H1 (cell line): ENCODE measurements around the gene NAPA. TPM values are rescaled to one million over a fixed set of nuclear protein-coding genes. Genes with fewer than 3 reads are reported as not detected.
A peak's percentile ranks its signal among the peaks of the same experiment; 100 is the strongest.

Experiments used
- CTCF ChIA-PET: fragments of 300-600 bp; sonication (Branson Sonifier 250); formaldehyde crosslinking; loops from one replicate; lab custom pipeline; 2021; ENCODE audit not compliant: partially characterized antibody; lab: Charles Lee
- POLR2A ChIA-PET: fragments of 300-600 bp; sonication (Branson Sonifier 250); formaldehyde crosslinking; loops from one replicate; lab custom pipeline; 2021; ENCODE audit warnings: inconsistent platforms; ENCODE audit not compliant: partially characterized antibody; lab: Charles Lee
- DNase-seq, 2 experiments: peaks; one replicate each; pipeline versions ENCODE4 v3.0.0 to v3.0.0-alpha.2; 2010 to 2022; ENCODE audit warnings: low spot score in 2 of 2, low read depth in 1 of 2, mixed read lengths in 1 of 2
- FAIRE-seq: peaks from 2 replicates; lab custom pipeline; 2011; peaks lifted over from hg19 to GRCh38; lab: Jason Lieb, UNC
- H2AFZ ChIP-seq: 2 replicates; pipeline ENCODE4 v1.8.1; 2012; ENCODE audit warnings: low read length, inconsistent platforms
- H2AK5ac ChIP-seq: 2 replicates; pipeline ENCODE4 v1.6.1; 2013; ENCODE audit warnings: low read depth, low read length
- H2BK120ac ChIP-seq: replicated peaks from 2 replicates; pipeline ENCODE3; 2013; ENCODE audit warnings: low read depth, low read length, inconsistent platforms
- H2BK12ac ChIP-seq: 2 replicates; pipeline ENCODE4 v1.6.1; 2013; ENCODE audit warnings: low read depth, low read length
- H2BK15ac ChIP-seq: 2 replicates; pipeline ENCODE4 v1.6.1; 2013; ENCODE audit warnings: low read length
- H2BK20ac ChIP-seq: 2 replicates; pipeline ENCODE4 v1.6.1; 2013; ENCODE audit warnings: low read length
- H2BK5ac ChIP-seq: 2 replicates; pipeline ENCODE4 v1.6.1; 2013; ENCODE audit warnings: low read depth, low read length
- H3K14ac ChIP-seq: 2 replicates; pipeline ENCODE4 v1.6.1; 2013; ENCODE audit warnings: inconsistent platforms; ENCODE audit not compliant: insufficient read length
- H3K18ac ChIP-seq: 2 replicates; pipeline ENCODE4 v1.6.1; 2013; ENCODE audit warnings: low read length; ENCODE audit errors: extremely low read depth
- H3K23ac ChIP-seq: 2 replicates; pipeline ENCODE4 v1.6.1; 2013; ENCODE audit warnings: inconsistent platforms; ENCODE audit not compliant: insufficient read length
- H3K23me2 ChIP-seq: 2 replicates; pipeline ENCODE4 v1.6.1; 2013; ENCODE audit warnings: low read depth, low read length
- H3K27ac ChIP-seq: 2 replicates; pipeline ENCODE4 v1.6.1; 2011; ENCODE audit warnings: low read depth, low read length, inconsistent platforms
- H3K27me3 ChIP-seq, 4 experiments: replicated peaks in 1 of 4; 1 replicate in 1 of 4; 2 replicates in 3 of 4; pipeline versions ENCODE4 v1.6.1 to v1.8.1; 2011 to 2013; ENCODE audit warnings: low read length in 3 of 4, mild to moderate bottlenecking in 3 of 4, inconsistent platforms in 2 of 4, mixed read lengths in 2 of 4, moderate library complexity in 1 of 4; ENCODE audit not compliant: control insufficient read depth in 3 of 4, insufficient read depth in 3 of 4; ENCODE audit errors: extremely low read depth in 1 of 4
- H3K36me3 ChIP-seq, 4 experiments: 2 replicates each; pipeline versions ENCODE4 v1.6.1 to v1.8.1; 2011 to 2013; ENCODE audit warnings: mild to moderate bottlenecking in 4 of 4, low read length in 3 of 4, moderate library complexity in 2 of 4, control low read depth in 1 of 4, inconsistent platforms in 1 of 4; ENCODE audit not compliant: insufficient read depth in 4 of 4, control insufficient read depth in 2 of 4
- H3K4ac ChIP-seq: replicated peaks from 2 replicates; pipeline ENCODE3; 2013; ENCODE audit warnings: low read length, low read depth, mixed read lengths, inconsistent platforms; ENCODE audit not compliant: insufficient read length
- H3K4me1 ChIP-seq, 4 experiments: replicated peaks in 1 of 4; 1 replicate in 1 of 4; 2 replicates in 3 of 4; pipeline versions ENCODE4 v1.6.1 to v1.8.1; 2011 to 2013; ENCODE audit warnings: low read length in 3 of 4, inconsistent platforms in 2 of 4, mixed read lengths in 1 of 4; ENCODE audit not compliant: insufficient read depth in 4 of 4, control insufficient read depth in 3 of 4
- H3K4me2 ChIP-seq, 2 experiments: 2 replicates each; pipeline versions ENCODE4 v1.6.1 to v1.8.1; 2011 to 2013; ENCODE audit warnings: low read depth in 2 of 2, low read length in 2 of 2, control low read depth in 1 of 2, inconsistent platforms in 1 of 2, mild to moderate bottlenecking in 1 of 2; ENCODE audit not compliant: insufficient read depth in 1 of 2
- H3K4me3 ChIP-seq, 4 experiments: fragments of 200-600, 300-600 bp in 1 of 4; sonication (generic), shearing (Covaris generic), sonication (Bioruptor Twin) in 1 of 4; 2 replicates each; pipeline versions ENCODE4 v1.5.1 to v1.8.1; 2011 to 2016; ENCODE audit warnings: low read length in 4 of 4, low read depth in 3 of 4, control low read depth in 2 of 4, inconsistent platforms in 2 of 4, mild to moderate bottlenecking in 2 of 4, mixed read lengths in 1 of 4, moderate library complexity in 1 of 4; ENCODE audit not compliant: insufficient read depth in 2 of 4; ENCODE audit errors: extremely low read depth in 1 of 4
- H3K56ac ChIP-seq: replicated peaks from 2 replicates; pipeline ENCODE3; 2013; ENCODE audit warnings: low read depth, mild to moderate bottlenecking, mixed read lengths, low read length, inconsistent platforms; ENCODE audit not compliant: insufficient read length
- H3K79me1 ChIP-seq: 2 replicates; pipeline ENCODE4 v1.6.1; 2013; ENCODE audit warnings: low read depth, low read length, control low read depth
- H3K79me2 ChIP-seq, 2 experiments: 2 replicates each; pipeline versions ENCODE4 v1.6.1 to v1.8.1; 2012 to 2013; ENCODE audit warnings: low read length in 2 of 2, mild to moderate bottlenecking in 2 of 2, inconsistent platforms in 1 of 2; ENCODE audit not compliant: insufficient read depth in 2 of 2, control insufficient read depth in 1 of 2
- H3K9ac ChIP-seq, 4 experiments: replicated peaks in 1 of 4; 1 replicate in 1 of 4; 2 replicates in 3 of 4; pipeline versions ENCODE4 v1.6.1 to v1.8.1; 2011 to 2013; ENCODE audit warnings: low read depth in 3 of 4, low read length in 3 of 4, control low read depth in 2 of 4, mild to moderate bottlenecking in 2 of 4, moderate library complexity in 2 of 4, inconsistent platforms in 1 of 4; ENCODE audit errors: extremely low read depth in 1 of 4
- H3K9me3 ChIP-seq, 2 experiments: 2 replicates each; pipeline versions ENCODE4 v1.6.1 to v1.8.1; 2012 to 2013; ENCODE audit warnings: mild to moderate bottlenecking in 2 of 2, moderate library complexity in 2 of 2, control low read depth in 1 of 2, inconsistent platforms in 1 of 2, low read depth in 1 of 2, low read length in 1 of 2, mixed read lengths in 1 of 2; ENCODE audit not compliant: insufficient read depth in 2 of 2
- H4K20me1 ChIP-seq, 2 experiments: replicated peaks in 1 of 2; 2 replicates each; pipeline versions ENCODE3 to v1.8.1; 2011 to 2013; ENCODE audit warnings: inconsistent platforms in 2 of 2, low read length in 2 of 2, mild to moderate bottlenecking in 1 of 2; ENCODE audit not compliant: insufficient read depth in 2 of 2, control insufficient read depth in 1 of 2
- H4K5ac ChIP-seq: 2 replicates; pipeline ENCODE4 v1.6.1; 2013; ENCODE audit warnings: low read length, low read depth, mixed read lengths, inconsistent platforms; ENCODE audit not compliant: insufficient read length
- H4K8ac ChIP-seq: 2 replicates; pipeline ENCODE4 v1.8.0; 2013; ENCODE audit warnings: mild to moderate bottlenecking, moderate library complexity, low read length, inconsistent platforms; ENCODE audit not compliant: insufficient read depth; ENCODE audit errors: extremely low read depth
- H4K91ac ChIP-seq: replicated peaks from 2 replicates; pipeline ENCODE3; 2013; ENCODE audit warnings: low read length, mixed read lengths, inconsistent platforms; ENCODE audit not compliant: insufficient read length
- KDM1A ChIP-seq: fragments of 200-600, 300-600 bp; sonication (generic); IDR thresholded peaks from 2 replicates; pipeline ENCODE4 v1.7.1; 2016; ENCODE audit warnings: mild to moderate bottlenecking, low read length, borderline replicate concordance
- RXRA ChIP-seq: IDR thresholded peaks from 2 replicates; pipeline ENCODE4 v1.6.1; 2011; ENCODE audit warnings: low read depth, mild to moderate bottlenecking, low read length, moderate library complexity; ENCODE audit not compliant: insufficient read depth
- TCF12 ChIP-seq: IDR thresholded peaks from 2 replicates; pipeline ENCODE4 v1.6.1; 2011; ENCODE audit warnings: low read depth, mild to moderate bottlenecking, low read length
- WGBS, 2 experiments: shearing (Covaris generic) in 1 of 2; methylation state at CpG; one replicate each; pipeline versions ENCODE4 v1.1.6 to v1.1.7; 2013 to 2015; ENCODE audit warnings: low lambda C conversion rate in 2 of 2, mixed read lengths in 2 of 2, inconsistent platforms in 1 of 2, low coverage in 1 of 2, missing lambda C conversion rate in 1 of 2; ENCODE audit not compliant: insufficient replicate concordance in 2 of 2, insufficient coverage in 1 of 2, insufficient read length in 1 of 2; ENCODE audit errors: extremely low coverage in 1 of 2, missing lambda C conversion rate in 1 of 2; 5-methylcytosine and 5-hydroxymethylcytosine counted together
- polyA plus RNA-seq, 7 experiments: library from polyadenylated mRNA; depleted of rRNA in 3 of 7; stranded (reverse) in 5 of 7; unstranded in 2 of 7; fragments of >200 nt in 5 of 7; fragments of 200-250 nt in 2 of 7; gene quantifications; 1 replicate in 5 of 7; 2 replicates in 1 of 7; 4 replicates in 1 of 7; pipeline versions ENCODE4 v1.2.1 to v1.2.3, GENCODE V29; 2011 to 2013; ENCODE audit warnings: missing spikeins in 2 of 7, mixed read lengths in 2 of 7
- total RNA-seq: library from RNA; stranded (reverse); fragmentation: NEBNext Ultra II Directional; extraction: Animal tissue kit (Norgen Biotek cat#: 25700); gene quantifications from 2 replicates; pipeline ENCODE4 v1.2.1, GENCODE V29; 2021

Gene NAPA
- total and polyA plus RNA-seq, 2 of the 8 experiments (the other 6 are each of a cell fraction or from before 2014, with no cell fraction given) = 58.5 to 78.2 TPM

- WGBS, 2 experiments = 86% methylated on average over 15 of the region's 16 CpGs; no CpG with 5 or more reads in 1 of the 2 experiments
- Histone ChIP-seq H3K4me1 (no peaks in the 10 kb centered on the region), H4K91ac (no peak overlapping the region), H2BK15ac (no peak overlapping the region), H3K27me3 (no peaks in the 10 kb centered on the region; a peak in 1 of 7 replicates), H3K4ac (no peak overlapping the region), H3K79me2 (no peaks in the 10 kb centered on the region), H2BK20ac (no peak overlapping the region), H3K23ac (no peak overlapping the region), H3K56ac (no peak overlapping the region), H3K4me3 (no peak overlapping the region), H4K5ac (no peak overlapping the region), H3K14ac (no peak overlapping the region), H3K18ac (no peak overlapping the region), H2BK5ac (no peak overlapping the region), H4K8ac (peak overlapping the region; percentile 41), H4K20me1 (no peaks in the 10 kb centered on the region), H3K36me3 (no peaks in the 10 kb centered on the region), H3K9me3 (no peaks in the 10 kb centered on the region), H3K79me1 (no peaks in the 10 kb centered on the region), H2BK12ac (no peak overlapping the region), H2AK5ac (no peak overlapping the region), H3K27ac (no peak overlapping the region), H3K9ac (no peak overlapping the region), H2BK120ac (no peak overlapping the region), H3K4me2 (no peak overlapping the region), H2AFZ (no peak overlapping the region), H3K23me2 (no peaks in the 10 kb centered on the region)
- TF ChIP-seq RXRA = no peak
- TF ChIP-seq KDM1A = no peak
- no peak for TF ChIP-seq TCF12
- FAIRE-seq (no peak), DNase-seq (no peak)
- ChIA-PET POLR2A (interaction anchor here (1.1 to 2.4 kb wide), 3 partner anchors 12 to 16 kb away, joined by 4 to 6 read pairs (median 4); no protein-coding TSS in a partner anchor), CTCF (interaction anchor here (0.5 to 2.2 kb wide), 6 partner anchors 11 to 931 kb away, joined by 3 to 9 read pairs (median 4); no protein-coding TSS in a partner anchor)
Measured at GRCh38 chr19:47529018-47529742, 14.3 kb upstream of the NAPA start.
